ENCODE data around the gene NAPG.
"Not testable (repeated sequence)": the region's sequence is repeated elsewhere in the genome, so short reads cannot be mapped to it uniquely, and the experiment has no call there.

The NAPG gene

GRCh38 chr18:10579079-10579867, 53.4 kb downstream of the NAPG start:
- no peak for DNase-seq (ENCODE audit: low read depth)

GRCh38 chr18:10580215-10580614, 54.4 kb downstream of the NAPG start:
- no peak for DNase-seq (ENCODE audit: low read depth)

GRCh38 chr18:10585260-10585659, 59.4 kb downstream of the NAPG start:
- DNase-seq (ENCODE audit: low read depth) = no peak

GRCh38 chr18:10588975-10589374, 63.1 kb downstream of the NAPG start:
- no peak for DNase-seq (ENCODE audit: low read depth)

- no peak for DNase-seq (ENCODE audit: low read depth)
Measured at GRCh38 chr18:10590412-10590811, 64.6 kb downstream of the NAPG start.

- no peak for DNase-seq (ENCODE audit: low read depth)
Measured at GRCh38 chr18:10591896-10592295, 66.1 kb downstream of the NAPG start.

- DNase-seq (ENCODE audit: low read depth) = not testable (repeated sequence)
Measured at GRCh38 chr18:10593366-10594022, 67.7 kb downstream of the NAPG start.

- DNase-seq (ENCODE audit: low read depth) = not testable (repeated sequence)
Measured at GRCh38 chr18:10595917-10596316, 70.1 kb downstream of the NAPG start.

GRCh38 chr18:10597695-10598094, 71.9 kb downstream of the NAPG start:
- DNase-seq (ENCODE audit: low read depth) = not testable (repeated sequence)

- not testable (repeated sequence) for DNase-seq (ENCODE audit: low read depth)
Measured at GRCh38 chr18:10600701-10601100, 74.9 kb downstream of the NAPG start.

Measured in stimulated activated CD8-positive, alpha-beta memory T cell treated with anti-CD3 and anti-CD28 coated beads, Interleukin-15, amount 100 ng/mL, for 24 hours (primary cell).